HEK293T (cell line): ENCODE results near the gene EFCAB10.

Source experiments
- CTCF ChIA-PET: fragments of 350-600 bp; formaldehyde crosslinking; extraction: SDS; loops from one replicate; lab custom pipeline; 2021; ENCODE audit warnings: antibody characterized with exemption, inconsistent platforms; lab: Yijun Ruan, JAX
- POLR2A ChIA-PET: fragments of 350-600 bp; formaldehyde crosslinking; extraction: SDS; loops from one replicate; lab custom pipeline; 2020; ENCODE audit warnings: antibody characterized with exemption, inconsistent platforms; lab: Yijun Ruan, JAX
- DNase-seq: peaks from one replicate; pipeline ENCODE4 v3.0.0; 2012; ENCODE audit warnings: mixed read lengths; ENCODE audit errors: extremely low spot score
- ARNT ChIP-seq: fragments of 450-650 bp; IDR thresholded peaks from 2 replicates; pipeline ENCODE4 v1.6.1; 2017; ENCODE audit warnings: mild to moderate bottlenecking
- BHLHE40 ChIP-seq: fragments of 450-650 bp; IDR thresholded peaks from 2 replicates; pipeline ENCODE4 v1.6.1; 2016; ENCODE audit warnings: mild to moderate bottlenecking, moderate library complexity, borderline replicate concordance
- CTBP1 ChIP-seq: fragments of 450-650 bp; IDR thresholded peaks from 2 replicates; pipeline ENCODE4 v1.6.1; 2016; ENCODE audit warnings: borderline replicate concordance
- ELF4 ChIP-seq: fragments of 450-650 bp; IDR thresholded peaks from 2 replicates; pipeline ENCODE4 v1.6.1; 2017; ENCODE audit warnings: antibody characterized with exemption
- FOXA1 ChIP-seq: fragments of 450-650 bp; IDR thresholded peaks from 2 replicates; pipeline ENCODE4 v1.6.1; 2016; ENCODE audit warnings: mild to moderate bottlenecking
- FOXK2 ChIP-seq: fragments of 450-650 bp; IDR thresholded peaks from 2 replicates; pipeline ENCODE4 v1.6.1; 2016; ENCODE audit warnings: mild to moderate bottlenecking
- FOXM1 ChIP-seq: fragments of 450-650 bp; IDR thresholded peaks from 2 replicates; pipeline ENCODE4 v1.6.1; 2017; ENCODE audit warnings: mild to moderate bottlenecking, borderline replicate concordance
- HDGF ChIP-seq: fragments of 450-650 bp; IDR thresholded peaks from 2 replicates; pipeline ENCODE4 v1.6.1; 2017; ENCODE audit warnings: antibody characterized with exemption, borderline replicate concordance
- L3MBTL2 ChIP-seq: fragments of 450-650 bp; conservative IDR thresholded peaks from 2 replicates; pipeline ENCODE4 v1.6.1; 2016; ENCODE audit warnings: mild to moderate bottlenecking
- LEF1 ChIP-seq: fragments of 450-650 bp; IDR thresholded peaks from 2 replicates; pipeline ENCODE4 v1.6.1; 2017; ENCODE audit warnings: mild to moderate bottlenecking, borderline replicate concordance
- NFRKB ChIP-seq: fragments of 450-650 bp; IDR thresholded peaks from 2 replicates; pipeline ENCODE4 v1.6.1; 2016; ENCODE audit warnings: mild to moderate bottlenecking, moderate library complexity
- PKNOX1 ChIP-seq: fragments of 450-650 bp; IDR thresholded peaks from 2 replicates; pipeline ENCODE4 v1.6.1; 2016
- SP1 ChIP-seq: fragments of 450-650 bp; IDR thresholded peaks from 2 replicates; pipeline ENCODE4 v1.6.1; 2017
- SUZ12 ChIP-seq: fragments of 450-650 bp; IDR thresholded peaks from 2 replicates; pipeline ENCODE4 v1.6.1; 2016; ENCODE audit warnings: mild to moderate bottlenecking
- TARDBP ChIP-seq: fragments of 450-650 bp; IDR thresholded peaks from 2 replicates; pipeline ENCODE4 v1.6.1; 2016
- ZNF384 ChIP-seq: fragments of 450-650 bp; IDR thresholded peaks from 2 replicates; pipeline ENCODE4 v1.6.1; 2016

The EFCAB10 gene

GRCh38 chr7:105612806-105613205 lies 31.5 kb upstream of the EFCAB10 start:
- ChIA-PET CTCF (no interaction called here), POLR2A (no interaction called here)
- DNase-seq = no peak
- TF ChIP-seq L3MBTL2 = no peak
- TF ChIP-seq SP1 = no peak
- TF ChIP-seq ARNT = no peak
- TF ChIP-seq HDGF = no peak
- no peak for TF ChIP-seq FOXA1
- no peak for TF ChIP-seq ELF4
- TF ChIP-seq CTBP1 = no peak
- TF ChIP-seq PKNOX1 = no peak
- no peak for TF ChIP-seq NFRKB
- no peak for TF ChIP-seq SUZ12
- no peak for TF ChIP-seq LEF1
- no peak for TF ChIP-seq FOXM1
- no peak for TF ChIP-seq ZNF384
- no peak for TF ChIP-seq TARDBP
- TF ChIP-seq BHLHE40 = no peak
- no peak for TF ChIP-seq FOXK2

GRCh38 chr7:105611856-105612775 lies 30.8 kb upstream of the EFCAB10 start:
- ChIA-PET CTCF (no interaction called here), POLR2A (no interaction called here)
- DNase-seq = no peak
- no peak for TF ChIP-seq FOXK2
- TF ChIP-seq FOXA1 = no peak
- no peak for TF ChIP-seq SP1
- TF ChIP-seq FOXM1 = no peak
- TF ChIP-seq SUZ12 = no peak
- no peak for TF ChIP-seq BHLHE40
- no peak for TF ChIP-seq ARNT
- TF ChIP-seq L3MBTL2 = no peak
- TF ChIP-seq NFRKB = no peak
- TF ChIP-seq TARDBP = no peak

GRCh38 chr7:105610165-105610930 lies 29.1 kb upstream of the EFCAB10 start:
- ChIA-PET CTCF (no interaction called here), POLR2A (no interaction called here)
- TF ChIP-seq ZNF384 (no peak), ARNT (no peak), FOXM1 (no peak), BHLHE40 (no peak), SUZ12 (no peak), HDGF (no peak), PKNOX1 (no peak), FOXA1 (no peak), ELF4 (no peak), L3MBTL2 (no peak), FOXK2 (no peak)
- no peak for DNase-seq

GRCh38 chr7:105602325-105603305 lies 21.3 kb upstream of the EFCAB10 start:
- ChIA-PET POLR2A (no interaction called here), CTCF (interaction anchor here (0.6 kb wide), 1 partner anchor 166 kb away, joined by 3 read pairs; no protein-coding TSS in a partner anchor)
- TF ChIP-seq ZNF384 (no peak), SUZ12 (no peak), L3MBTL2 (no peak), FOXM1 (no peak), LEF1 (no peak), FOXK2 (no peak), FOXA1 (no peak), PKNOX1 (no peak), ARNT (no peak), ELF4 (no peak), HDGF (no peak), SP1 (no peak), NFRKB (no peak), BHLHE40 (no peak), CTBP1 (no peak), TARDBP (no peak)
- DNase-seq = no peak
